Right cardiac atrium (tissue), 5 donors: ENCODE data around the gene PLEKHG5. TPM values are rescaled to one million over a fixed set of nuclear protein-coding genes. Genes with fewer than 3 reads are reported as not detected.
"Not testable (repeated sequence)": the region's sequence is repeated elsewhere in the genome, so short reads cannot be mapped to it uniquely, and the experiment has no call there.

ENCODE experiments used
- ATAC-seq, 2 donors: fragments of 200-7000 bp; cut with Tn5 transposase; one replicate each; pipeline versions ENCODE4 v1.8.0 to v1.9.1; 2020; ENCODE audit warnings: moderate library complexity in 2 of 2, mild to moderate bottlenecking in 1 of 2
- DNase-seq, 3 donors: peaks; one replicate each; pipeline ENCODE4 v3.0.0-alpha.2; 2020
- H3K27ac ChIP-seq: one replicate; pipeline ENCODE4 v1.5.1; 2013; ENCODE audit warnings: mild to moderate bottlenecking, low read length, control low read depth, moderate library complexity
- H3K27me3 ChIP-seq: one replicate; pipeline ENCODE4 v1.6.1; 2013; ENCODE audit not compliant: control insufficient read depth, insufficient read depth
- H3K4me1 ChIP-seq: one replicate; pipeline ENCODE4 v1.6.1; 2013; ENCODE audit warnings: low read length; ENCODE audit not compliant: control insufficient read depth, insufficient read depth
- H3K4me3 ChIP-seq: one replicate; pipeline ENCODE4 v1.5.1; 2013; ENCODE audit warnings: low read length, control low read depth
- H3K9me3 ChIP-seq: one replicate; pipeline ENCODE4 v1.6.1; 2013; ENCODE audit warnings: low read length; ENCODE audit not compliant: control insufficient read depth
- WGBS: extraction: QIAGEN DNeasy Blood & Tissue Kit; methylation state at CpG from one replicate; pipeline ENCODE4 v1.1.7; 2013; 5-methylcytosine and 5-hydroxymethylcytosine counted together
- intact Hi-C, 4 donors: fragments of 100-400 bp; cut with DNase I; formaldehyde crosslinking; loops; one replicate each; pipeline versions ENCODE4 v1.11.0 to v1.14.0; 2022 to 2023
- polyA plus RNA-seq: library from polyadenylated mRNA; stranded (reverse); fragments of 200-250 nt; gene quantifications from one replicate; pipeline ENCODE4 v1.2.3, GENCODE V29; 2013
- total RNA-seq, 4 donors: library from RNA; stranded (reverse); fragmentation: NEBNext Ultra II Directional; extraction: Animal tissue kit (Norgen Biotek cat#: 25700); gene quantifications; one replicate each; pipeline ENCODE4 v1.2.1, GENCODE V29; 2021
- donor health status: healthy with polysubstance abuse.
- donor health status: DM: no; HTN: yes; CAD: no.
- donor health status: DM: no; HTN: no; CAD: no.
- donor health status: DM: no; HTN: yes; CAD: no; lungs with severe emphysema.
- donor health status: DM: yes; HTN: yes; CAD: no.

Gene PLEKHG5
- total and polyA plus RNA-seq, 5 donors = 7.0 to 9.9 (median 8.7) TPM

- Histone ChIP-seq H3K9me3 (no peaks in the 10 kb centered on the region), H3K27me3 (no peaks in the 10 kb centered on the region), H3K27ac (no peak overlapping the region), H3K4me3 (no peak overlapping the region), H3K4me1 (no peaks in the 10 kb centered on the region)
- DNase-seq (peak in 1 of 3 donors; percentile 57), ATAC-seq (no peak)
- WGBS = 2% methylated on average over 68 of the region's 68 CpGs
- intact Hi-C loops = no loop called here
Observed at GRCh38 chr1:6447818-6448748, 43.4 kb downstream of the PLEKHG5 start.

GRCh38 chr1:6447016-6447817 is 44.2 kb downstream of the PLEKHG5 start:
- H3K9me3 ChIP-seq = no peaks in the 10 kb centered on the region
- H3K27me3 ChIP-seq = no peaks in the 10 kb centered on the region
- no peak overlapping the region for H3K4me3 ChIP-seq
- intact Hi-C loops = no loop called here
- WGBS = 3% methylated on average over 67 of the region's 67 CpGs
- H3K4me1 ChIP-seq = no peaks in the 10 kb centered on the region
- ATAC-seq (no peak), DNase-seq (peak in 2 of 3 donors; percentile 52 to 57)
- no peak overlapping the region for H3K27ac ChIP-seq

- 62% methylated on average over 4 of the region's 4 CpGs for WGBS
- Histone ChIP-seq H3K4me3 (no peak overlapping the region), H3K27ac (no peak overlapping the region), H3K27me3 (no peaks in the 10 kb centered on the region), H3K4me1 (no peaks in the 10 kb centered on the region), H3K9me3 (no peaks in the 10 kb centered on the region)
- intact Hi-C loops = no loop called here
- ATAC-seq (no peak), DNase-seq (no peak)
Observed at GRCh38 chr1:6446665-6447015, 44.8 kb downstream of the PLEKHG5 start.

DNA sequence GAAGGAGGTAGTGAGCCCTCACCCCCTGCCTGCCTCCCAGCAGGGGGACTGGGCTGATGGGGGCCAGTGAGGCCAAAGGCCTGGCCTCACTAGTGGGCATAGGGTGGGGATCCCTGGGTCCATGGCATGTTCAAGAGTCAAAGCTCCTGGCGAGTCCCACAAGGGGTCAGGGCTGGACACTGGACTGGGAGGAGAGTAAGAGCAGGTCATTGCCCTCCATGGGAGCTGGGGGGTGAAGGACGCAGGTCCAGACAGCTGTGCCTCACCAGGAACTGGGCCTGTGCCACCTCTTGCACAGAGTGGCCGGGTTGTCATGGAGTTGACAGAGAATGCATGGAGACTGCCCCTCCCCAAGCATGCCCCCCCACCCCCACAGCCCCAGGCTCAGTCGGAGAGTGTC is 45.5 kb downstream of the PLEKHG5 start:
- ATAC-seq, DNase-seq, H3K4me3 ChIP-seq, H3K27ac ChIP-seq, H3K4me1 ChIP-seq, intact Hi-C loops, H3K9me3 ChIP-seq, H3K27me3 ChIP-seq: not testable (repeated sequence)
- WGBS = 84% methylated on average over 4 of the region's 4 CpGs

- no peak overlapping the region for H3K4me3 ChIP-seq
- ATAC-seq (peak in 1 of 2 donors; percentile 45), DNase-seq (peak in 2 of 3 donors; percentile 74 to 75)
- intact Hi-C loops = no loop called here
- no peaks in the 10 kb centered on the region for H3K27me3 ChIP-seq
- H3K27ac ChIP-seq = no peak overlapping the region
- WGBS = 52% methylated on average over 19 of the region's 19 CpGs
- H3K9me3 ChIP-seq = no peaks in the 10 kb centered on the region
- H3K4me1 ChIP-seq = no peaks in the 10 kb centered on the region
Observed at GRCh38 chr1:6445062-6445763, 46.3 kb downstream of the PLEKHG5 start.

DNA sequence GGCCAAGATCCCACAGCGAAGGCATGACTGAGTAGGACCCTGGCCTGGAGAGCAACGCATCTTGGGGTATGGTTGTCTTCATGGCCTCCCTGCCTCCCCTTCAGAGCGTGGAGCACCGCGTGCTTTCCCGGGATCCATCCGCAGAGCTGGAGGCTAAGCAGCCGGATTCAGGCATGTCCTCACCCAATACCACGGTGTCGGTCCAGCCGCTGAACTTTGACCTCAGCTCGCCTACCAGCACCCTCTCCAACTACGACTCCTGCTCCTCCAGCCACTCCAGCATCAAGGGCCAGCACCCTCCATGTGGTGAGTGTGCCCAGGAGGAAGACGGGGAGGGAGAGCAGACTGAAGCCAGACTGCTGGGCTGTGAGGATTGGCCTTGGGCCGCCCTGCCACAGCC is 47.1 kb downstream of the PLEKHG5 start:
- intact Hi-C loops = no loop called here

DNA sequence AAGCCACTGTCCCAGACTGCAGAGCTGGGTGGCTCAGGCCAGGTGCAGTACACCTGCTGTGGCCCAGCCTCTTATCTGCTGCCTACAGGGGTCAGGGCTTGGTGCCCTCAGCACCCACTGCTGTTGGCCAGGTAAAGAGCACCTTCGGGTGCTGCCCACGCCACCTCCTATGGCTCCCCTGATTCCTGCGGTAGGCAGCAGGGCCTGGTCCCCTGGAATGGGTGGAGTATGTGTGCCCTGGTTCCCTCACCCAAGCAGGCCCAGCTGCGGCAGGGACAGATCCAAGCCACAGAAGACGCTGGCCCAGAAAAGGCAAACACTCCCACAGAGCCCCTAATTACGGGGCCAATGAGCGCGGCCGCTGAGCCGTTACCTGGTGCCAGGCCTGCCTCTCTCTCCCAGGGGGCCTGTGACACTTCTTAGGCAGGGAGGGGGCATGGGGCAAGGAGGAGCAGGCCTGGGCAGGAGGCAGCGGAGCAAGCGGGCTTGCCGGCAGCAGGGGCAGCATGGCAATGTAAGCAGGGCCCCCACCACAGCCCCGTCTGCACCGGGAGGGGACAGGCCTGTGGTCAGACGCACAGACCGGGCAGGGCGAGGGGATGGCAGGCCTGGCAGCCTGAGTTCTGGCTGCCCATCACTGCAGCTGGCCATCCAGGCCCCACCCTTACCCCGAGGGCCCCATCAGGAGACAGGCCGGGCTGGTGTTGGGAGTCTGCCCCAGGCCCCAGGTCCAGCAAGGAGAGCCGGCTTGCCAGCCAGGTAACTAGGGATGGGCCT is 47.9 kb downstream of the PLEKHG5 start:
- WGBS = 88% methylated on average over 21 of the region's 21 CpGs
- DNase-seq = no peak
- no peaks in the 10 kb centered on the region for H3K27me3 ChIP-seq
- ATAC-seq = no peak
- H3K27ac ChIP-seq = no peak overlapping the region
- H3K4me1 ChIP-seq = no peaks in the 10 kb centered on the region
- intact Hi-C loops = no loop called here
- no peaks in the 10 kb centered on the region for H3K9me3 ChIP-seq
- no peak overlapping the region for H3K4me3 ChIP-seq

More for the DNA sequence above, 47.1 kb downstream of the PLEKHG5 start:
- no peak overlapping the region for H3K27ac ChIP-seq
- H3K9me3 ChIP-seq = no peaks in the 10 kb centered on the region
- no peak for ATAC-seq
- H3K4me3 ChIP-seq = no peak overlapping the region
- H3K4me1 ChIP-seq = no peaks in the 10 kb centered on the region
- WGBS = 85% methylated on average over 15 of the region's 15 CpGs
- no peak for DNase-seq
- no peaks in the 10 kb centered on the region for H3K27me3 ChIP-seq

DNA sequence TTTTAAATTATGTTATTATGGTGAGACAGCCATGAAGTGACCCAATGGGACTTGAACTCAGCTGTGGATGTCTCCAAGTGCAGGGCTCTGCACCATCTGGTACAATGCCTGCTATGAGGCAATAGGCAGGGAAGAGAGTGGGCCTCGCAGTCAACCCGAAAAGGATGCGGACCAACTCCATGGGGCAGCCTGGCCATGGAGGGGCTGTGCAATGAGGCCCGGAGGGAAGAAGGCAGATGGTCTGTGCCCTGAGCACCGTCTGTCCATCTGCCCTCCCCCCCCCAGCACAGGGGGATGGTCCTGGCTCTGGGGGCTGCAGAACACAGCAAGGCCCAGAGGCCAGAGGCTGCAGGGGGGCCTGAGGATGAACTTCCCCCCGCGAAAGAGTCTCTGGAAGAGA is 49.9 kb downstream of the PLEKHG5 start:
- ATAC-seq (no peak), DNase-seq (no peak)
- no peaks in the 10 kb centered on the region for H3K27me3 ChIP-seq
- H3K4me1 ChIP-seq = no peaks in the 10 kb centered on the region
- H3K4me3 ChIP-seq = no peak overlapping the region
- no peak overlapping the region for H3K27ac ChIP-seq
- WGBS = 77% methylated on average over 7 of the region's 7 CpGs
- intact Hi-C loops = no loop called here
- no peaks in the 10 kb centered on the region for H3K9me3 ChIP-seq

GRCh38 chr1:6440198-6441126 is 51.0 kb downstream of the PLEKHG5 start:
- DNase-seq (peak in 1 of 3 donors; percentile 71), ATAC-seq (peak in 1 of 2 donors; percentile 47)
- no peaks in the 10 kb centered on the region for H3K4me1 ChIP-seq
- WGBS = 6% methylated on average over 101 of the region's 101 CpGs
- no peaks in the 10 kb centered on the region for H3K27me3 ChIP-seq
- no peak overlapping the region for H3K27ac ChIP-seq
- intact Hi-C loops = no loop called here
- H3K9me3 ChIP-seq = no peaks in the 10 kb centered on the region
- H3K4me3 ChIP-seq = peak overlapping the region; percentile 18
